Measurements from ENCODE around the gene RAD51B. TPM values are rescaled to one million over a fixed set of nuclear protein-coding genes. Genes with fewer than 3 reads are reported as not detected.
A peak's percentile ranks its signal among the peaks of the same experiment; 100 is the strongest.

RAD51B gene
- total RNA-seq, 1 experiment from 2014 or later, result 16.7 TPM

DNA sequence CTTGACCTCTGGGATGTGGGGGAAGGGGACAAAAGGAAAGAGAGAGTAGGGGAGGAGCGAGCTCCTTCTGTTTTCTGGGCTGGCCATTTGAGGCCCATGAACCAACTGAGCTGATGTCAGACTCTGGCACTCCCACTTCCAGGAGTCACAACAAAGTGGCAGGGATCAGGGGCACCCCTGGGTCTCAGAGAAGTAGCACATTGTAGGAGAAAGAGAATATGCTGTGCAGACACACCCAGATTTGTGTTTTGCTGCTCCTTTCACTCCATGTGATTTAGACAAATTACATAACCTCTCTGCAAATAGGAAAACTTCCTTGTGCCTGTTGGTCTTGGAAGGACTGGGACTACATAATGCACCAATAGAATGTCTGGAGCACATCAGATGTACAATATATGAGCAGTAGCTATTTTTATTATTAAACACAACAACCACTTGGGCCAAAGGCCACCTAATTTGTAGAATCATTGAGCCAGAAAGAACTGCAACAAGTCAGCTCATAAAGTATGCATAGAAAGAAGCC, 707.8 kb downstream of the RAD51B start:
- no peaks in the 10 kb centered on the region for H3K79me2 ChIP-seq (ENCODE audit: insufficient read depth, low read length)
- no peak overlapping the region for H2BK5ac ChIP-seq (ENCODE audit: insufficient read length, low read length)
- no peaks in the 10 kb centered on the region for H3K27me3 Mint-ChIP-seq (ENCODE audit: low read depth)
- peaks cover 18 to 19% of the 10 kb centered on the region in 2 experiments for H3K4me1 Mint-ChIP-seq
- no peak overlapping the region for H3T11ph ChIP-seq (ENCODE audit: low read length)
- H3K27me3 ChIP-seq (ENCODE audit: insufficient read depth, low read length), result no peaks in the 10 kb centered on the region
- TF ChIP-seq, protein P1, sequence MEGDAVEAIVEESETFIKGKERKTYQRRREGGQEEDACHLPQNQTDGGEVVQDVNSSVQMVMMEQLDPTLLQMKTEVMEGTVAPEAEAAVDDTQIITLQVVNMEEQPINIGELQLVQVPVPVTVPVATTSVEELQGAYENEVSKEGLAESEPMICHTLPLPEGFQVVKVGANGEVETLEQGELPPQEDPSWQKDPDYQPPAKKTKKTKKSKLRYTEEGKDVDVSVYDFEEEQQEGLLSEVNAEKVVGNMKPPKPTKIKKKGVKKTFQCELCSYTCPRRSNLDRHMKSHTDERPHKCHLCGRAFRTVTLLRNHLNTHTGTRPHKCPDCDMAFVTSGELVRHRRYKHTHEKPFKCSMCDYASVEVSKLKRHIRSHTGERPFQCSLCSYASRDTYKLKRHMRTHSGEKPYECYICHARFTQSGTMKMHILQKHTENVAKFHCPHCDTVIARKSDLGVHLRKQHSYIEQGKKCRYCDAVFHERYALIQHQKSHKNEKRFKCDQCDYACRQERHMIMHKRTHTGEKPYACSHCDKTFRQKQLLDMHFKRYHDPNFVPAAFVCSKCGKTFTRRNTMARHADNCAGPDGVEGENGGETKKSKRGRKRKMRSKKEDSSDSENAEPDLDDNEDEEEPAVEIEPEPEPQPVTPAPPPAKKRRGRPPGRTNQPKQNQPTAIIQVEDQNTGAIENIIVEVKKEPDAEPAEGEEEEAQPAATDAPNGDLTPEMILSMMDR (conservative IDR thresholded peaks at IDR 0.05), result no peak
- no peak overlapping the region for H2BK120ac ChIP-seq (ENCODE audit: low read depth, low read length, poor library complexity, severe bottlenecking)
- H3K56ac ChIP-seq (ENCODE audit: insufficient read length, low read depth, low read length), result no peak overlapping the region
- H3K9me3 ChIP-seq (ENCODE audit: control insufficient read depth, low read depth, low read length), result no peaks in the 10 kb centered on the region
- H2AFZ ChIP-seq (ENCODE audit: low read length), result no peak overlapping the region
- no peak overlapping the region for H2BK15ac ChIP-seq (ENCODE audit: low read depth, low read length)
- no peaks in the 10 kb centered on the region for H4K20me1 ChIP-seq (ENCODE audit: control insufficient read depth, insufficient read depth, insufficient read length)
- H3K18ac ChIP-seq (ENCODE audit: insufficient read length, low read depth, low read length), result no peak overlapping the region
- H4K91ac ChIP-seq (ENCODE audit: insufficient read length, low read depth, low read length), result no peak overlapping the region
- WGBS (ENCODE audit: extremely low coverage, insufficient read length, low lambda C conversion rate), result no CpG with 5 or more reads among the region's 1 CpG
- no peak overlapping the region for H3K4me3 Mint-ChIP-seq
- H3K79me1 ChIP-seq (ENCODE audit: insufficient read depth, low read depth, low read length, poor library complexity, severe bottlenecking), result no peaks in the 10 kb centered on the region
- H3K36me3 Mint-ChIP-seq (ENCODE audit: insufficient read depth in 1 of 3, low read depth in 3 of 3), result peaks cover 17 to 37% (median 19%) of the 10 kb centered on the region in 3 experiments
- no peak for DNase-seq
- no peaks in the 10 kb centered on the region for H3K4me1 ChIP-seq (ENCODE audit: insufficient read depth, low read length)
- no peak overlapping the region for H3K4ac ChIP-seq (ENCODE audit: low read depth, low read length)
- H2AK5ac ChIP-seq (ENCODE audit: insufficient read length, low read length), result no peak overlapping the region
- H4K5ac ChIP-seq (ENCODE audit: insufficient read length, low read depth, low read length), result no peak overlapping the region
- no peak overlapping the region for H2BK12ac ChIP-seq (ENCODE audit: insufficient read length, low read depth, low read length)
- no peaks in the 10 kb centered on the region for H3K23me2 ChIP-seq (ENCODE audit: insufficient read length, low read depth, low read length, poor library complexity, severe bottlenecking)
- H3K4me2 ChIP-seq (ENCODE audit: insufficient read depth, insufficient read length, low read length), result no peak overlapping the region
- peak overlapping the region in 1 of 3 experiments; percentile 62; a peak in 1 of 7 replicates for H3K27ac Mint-ChIP-seq
- H2BK20ac ChIP-seq (ENCODE audit: low read depth, low read length, poor library complexity, severe bottlenecking), result no peak overlapping the region
- no peak overlapping the region for H3K27ac ChIP-seq (ENCODE audit: insufficient read length, low read depth, low read length)
- H3K9ac ChIP-seq (ENCODE audit: extremely low read depth, insufficient read length, low read length), result no peak overlapping the region
- no peak overlapping the region for H3K14ac ChIP-seq (ENCODE audit: insufficient read depth, low read length)
- no peak overlapping the region for H3K23ac ChIP-seq (ENCODE audit: insufficient read length, low read depth, low read length)
- no peak overlapping the region for H4K8ac ChIP-seq (replicated peaks; ENCODE audit: insufficient read length, low read depth, low read length)
- H3K9me3 Mint-ChIP-seq, result peaks cover 24 to 27% of the 10 kb centered on the region in 2 experiments
